ENCODE results near the gene CST9L.
"Not testable (repeated sequence)": the region's sequence is repeated elsewhere in the genome, so short reads cannot be mapped to it uniquely, and the experiment has no call there.

CST9L gene

GRCh38 chr20:23586735-23587525 lies 18.6 kb upstream of the CST9L start:
- no peak for DNase-seq (ENCODE audit: low read depth in 2 of 2)

- no peak for DNase-seq (ENCODE audit: low read depth in 2 of 2)
Observed at GRCh38 chr20:23585808-23586734, 17.8 kb upstream of the CST9L start.

GRCh38 chr20:23585449-23585807 lies 17.1 kb upstream of the CST9L start:
- no peak for DNase-seq (ENCODE audit: low read depth in 2 of 2)

- DNase-seq (ENCODE audit: low read depth in 2 of 2): no peak
Observed at GRCh38 chr20:23584434-23585199, 16.3 kb upstream of the CST9L start.

- DNase-seq (ENCODE audit: low read depth in 2 of 2): no peak
Observed at GRCh38 chr20:23583526-23583925, 15.2 kb upstream of the CST9L start.

- no peak for DNase-seq (ENCODE audit: low read depth in 2 of 2)
Observed at GRCh38 chr20:23582293-23582692, 14.0 kb upstream of the CST9L start.

GRCh38 chr20:23581833-23582232 lies 13.5 kb upstream of the CST9L start:
- not testable (repeated sequence) for DNase-seq (ENCODE audit: low read depth in 2 of 2)

- no peak for DNase-seq (ENCODE audit: low read depth in 2 of 2)
Observed at GRCh38 chr20:23574977-23575376, 6.7 kb upstream of the CST9L start.

- DNase-seq (ENCODE audit: low read depth in 2 of 2): no peak
Observed at GRCh38 chr20:23570178-23570760, 2.0 kb upstream of the CST9L start.

- no peak for DNase-seq (ENCODE audit: low read depth in 2 of 2)
Observed at GRCh38 chr20:23569570-23569969, 1.3 kb upstream of the CST9L start.

GRCh38 chr20:23568971-23569330 lies 667 bp upstream of the CST9L start:
- no peak for DNase-seq (ENCODE audit: low read depth in 2 of 2)

- DNase-seq (ENCODE audit: low read depth in 2 of 2): no peak
Observed at GRCh38 chr20:23566199-23566932, 1.9 kb downstream of the CST9L start.

GRCh38 chr20:23565503-23566045 lies 2.7 kb downstream of the CST9L start:
- no peak for DNase-seq (ENCODE audit: low read depth in 2 of 2)

- no peak for DNase-seq (ENCODE audit: low read depth in 2 of 2)
Observed at GRCh38 chr20:23564927-23565326, 3.4 kb downstream of the CST9L start.

GRCh38 chr20:23562721-23563342 lies 5.5 kb downstream of the CST9L start:
- DNase-seq (ENCODE audit: low read depth in 2 of 2): no peak

- DNase-seq (ENCODE audit: low read depth in 2 of 2): no peak
Observed at GRCh38 chr20:23554401-23554800, 13.9 kb downstream of the CST9L start.

GRCh38 chr20:23551786-23552185 lies 16.5 kb downstream of the CST9L start:
- no peak for DNase-seq (ENCODE audit: low read depth in 2 of 2)

- DNase-seq (ENCODE audit: low read depth in 2 of 2): no peak
Observed at GRCh38 chr20:23551383-23551782, 16.9 kb downstream of the CST9L start.

- DNase-seq (ENCODE audit: low read depth in 2 of 2): no peak
Observed at GRCh38 chr20:23550227-23550626, 18.1 kb downstream of the CST9L start.

GRCh38 chr20:23548408-23548807 lies 19.9 kb downstream of the CST9L start:
- no peak for DNase-seq (ENCODE audit: low read depth in 2 of 2)

Data from stimulated activated CD8-positive, alpha-beta memory T cell treated with anti-CD3 and anti-CD28 coated beads, Interleukin-2, amount 100 ng/mL, for 1 hour (primary cell).